HG03066 (cell line): Measurements from ENCODE around the gene TPR.

Experiments used
- ATAC-seq: cut with Tn5 transposase; IDR thresholded peaks from one replicate; pipeline ENCODE4 v1.9.1; 2021; ENCODE audit warnings: low read depth; ENCODE audit not compliant: unreplicated experiment

The TPR gene

GRCh38 chr1:186292875-186293274, 82.2 kb downstream of the TPR start:
- ATAC-seq: no peak

DNA sequence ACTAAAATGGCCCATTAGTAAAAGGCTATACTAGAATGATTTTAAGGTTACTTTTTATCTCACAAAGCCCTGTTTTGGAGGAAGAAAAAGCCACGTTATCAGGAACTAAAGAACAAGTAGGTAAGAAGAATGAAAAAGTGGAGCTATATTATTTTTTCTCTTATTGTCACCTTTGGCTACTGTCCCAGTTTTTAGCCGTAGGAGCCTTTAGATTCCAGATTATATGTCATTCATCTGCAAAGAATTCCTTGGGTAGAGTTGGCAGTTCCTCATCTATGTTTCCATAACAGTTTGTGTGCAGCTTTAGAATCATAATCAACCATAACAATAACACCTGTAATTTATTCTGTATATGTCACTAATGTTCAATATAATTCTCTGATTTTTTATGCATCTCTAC, 83.8 kb downstream of the TPR start:
- no peak for ATAC-seq

GRCh38 chr1:186289943-186290545, 85.0 kb downstream of the TPR start:
- no peak for ATAC-seq

- ATAC-seq: no peak
These were observed 88.3 kb downstream of the TPR start for GRCh38 chr1:186286615-186287315.

DNA sequence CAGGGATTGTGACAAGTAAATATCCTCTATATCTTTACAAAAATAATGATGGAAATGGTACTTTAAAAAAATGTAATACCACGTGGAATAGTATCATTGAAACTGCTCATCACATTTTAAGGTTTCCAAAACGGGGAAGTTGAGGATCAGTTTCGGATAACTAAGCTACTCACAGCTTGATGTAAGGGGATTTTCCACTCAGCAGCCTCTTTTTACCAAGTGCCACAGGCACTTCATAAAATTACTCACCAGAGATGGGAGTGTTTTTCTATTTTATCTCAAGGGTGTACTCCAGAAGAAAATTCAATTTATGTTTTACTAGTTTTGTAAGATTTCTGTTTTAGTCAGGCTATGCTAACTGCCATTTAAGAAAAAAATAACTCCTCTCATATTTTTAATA, 91.7 kb downstream of the TPR start:
- ATAC-seq: no peak

DNA sequence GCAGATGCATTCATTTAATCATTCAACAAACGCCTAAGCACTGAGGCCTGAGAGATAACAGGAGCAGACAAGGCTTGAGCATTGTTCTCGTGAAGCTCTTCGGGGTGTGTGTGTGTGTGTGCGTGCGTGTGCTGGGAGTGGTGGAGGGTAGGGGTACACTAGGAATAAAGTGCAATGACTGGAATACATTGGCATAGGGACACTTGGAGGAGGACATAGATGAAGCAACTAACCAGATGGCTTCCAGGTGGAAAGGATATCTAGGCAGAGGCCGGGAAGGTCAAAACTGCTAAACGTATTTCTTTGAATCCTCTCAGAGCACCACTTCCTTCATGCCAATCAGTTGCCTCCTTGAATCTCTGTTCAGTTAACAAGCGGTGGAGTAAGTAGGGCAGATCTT, 92.6 kb downstream of the TPR start:
- ATAC-seq: no peak

GRCh38 chr1:186275822-186276221, 99.2 kb downstream of the TPR start:
- no peak for ATAC-seq

- ATAC-seq: no peak
These were observed 102.6 kb downstream of the TPR start for GRCh38 chr1:186272486-186272885.

- ATAC-seq: no peak
These were observed 104.0 kb downstream of the TPR start for GRCh38 chr1:186271032-186271431.
